H1 (cell line): ENCODE data around the gene SLC22A23. TPM values are rescaled to one million over a fixed set of nuclear protein-coding genes. Genes with fewer than 3 reads are reported as not detected.

Experiments
- GABPA ChIP-seq: IDR thresholded peaks from 2 replicates; pipeline ENCODE4 v1.6.1; 2011; ENCODE audit warnings: mild to moderate bottlenecking, low read length, moderate library complexity, borderline replicate concordance; ENCODE audit not compliant: insufficient read depth
- RFX5 ChIP-seq: IDR thresholded peaks from 2 replicates; pipeline ENCODE4 v1.6.1; 2011; ENCODE audit warnings: low read depth, low read length, improper control_type of control experiment, borderline replicate concordance
- RNF2 ChIP-seq: fragments of 200-900, 300-1000 bp; sonication (generic); IDR thresholded peaks from 2 replicates; pipeline ENCODE4 v1.7.1; 2016; ENCODE audit warnings: borderline replicate concordance, low read depth, mild to moderate bottlenecking, antibody characterized with exemption, low read length; ENCODE audit not compliant: poor library complexity, severe bottlenecking; ENCODE audit errors: missing control alignments
- SIX5 ChIP-seq: IDR thresholded peaks from 2 replicates; pipeline ENCODE4 v1.6.1; 2011; ENCODE audit warnings: mild to moderate bottlenecking, low read depth, low read length
- polyA plus RNA-seq, 7 experiments: library from polyadenylated mRNA; depleted of rRNA in 3 of 7; stranded (reverse) in 5 of 7; unstranded in 2 of 7; fragments of >200 nt in 5 of 7; fragments of 200-250 nt in 2 of 7; gene quantifications; 1 replicate in 5 of 7; 2 replicates in 1 of 7; 4 replicates in 1 of 7; pipeline versions ENCODE4 v1.2.1 to v1.2.3, GENCODE V29; 2011 to 2013; ENCODE audit warnings: missing spikeins in 2 of 7, mixed read lengths in 2 of 7
- total RNA-seq: library from RNA; stranded (reverse); fragmentation: NEBNext Ultra II Directional; extraction: Animal tissue kit (Norgen Biotek cat#: 25700); gene quantifications from 2 replicates; pipeline ENCODE4 v1.2.1, GENCODE V29; 2021

SLC22A23 gene
- total and polyA plus RNA-seq, 2 of the 8 experiments (the other 6 are each of a cell fraction or from before 2014, with no cell fraction given), result 9.9 to 38.4 TPM

DNA sequence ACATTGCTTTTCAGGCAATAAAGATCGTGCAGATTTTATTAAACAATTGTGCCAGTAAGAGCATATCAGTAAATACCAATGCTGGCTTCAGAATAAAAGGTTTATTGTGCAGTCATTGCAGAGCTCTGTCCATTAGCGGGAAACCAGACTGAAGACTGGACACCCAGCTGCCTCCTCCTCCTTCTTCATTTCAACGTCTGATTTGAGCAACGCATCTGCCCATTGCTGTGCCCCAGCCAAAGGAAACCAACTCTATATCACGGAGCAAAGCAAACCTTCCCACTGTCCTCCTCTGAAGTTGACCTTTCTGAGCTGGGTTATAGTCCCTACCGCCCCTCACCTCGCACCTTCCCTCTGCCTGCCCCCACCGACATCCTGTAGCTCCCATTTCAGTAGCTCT is 80.8 kb downstream of the SLC22A23 start (continued):
- no peak for TF ChIP-seq RFX5
- TF ChIP-seq RNF2, result no peak
- no peak for TF ChIP-seq SIX5
- no peak for TF ChIP-seq GABPA
- TF ChIP-seq, all 59 proteins: peak for 0
